GM12878 (cell line): ENCODE measurements around the gene GON7. TPM values are rescaled to one million over a fixed set of nuclear protein-coding genes. Genes with fewer than 3 reads are reported as not detected.

Experiments
- ATAC-seq: fragments of 200-7000 bp; cut with Tn5 transposase; 3 replicates; pipeline ENCODE4 v1.9.1; 2020; ENCODE audit warnings: mild to moderate bottlenecking, moderate library complexity
- BruUV-seq: library from RNA; stranded (reverse); fragments of 400-500 nt; replicated peaks from 2 replicates; lab custom pipeline; 2021; lab: Mats Ljungman, UMichigan
- CTCF ChIA-PET: fragments of 300-600 bp; sonication (Branson Sonifier 250); formaldehyde crosslinking; extraction: SDS; loops from one replicate; lab custom pipeline; 2021; ENCODE audit warnings: inconsistent platforms; lab: Yijun Ruan, JAX
- POLR2A ChIA-PET: fragments of 350-600 bp; formaldehyde crosslinking; extraction: SDS; loops from one replicate; lab custom pipeline; 2021; ENCODE audit warnings: inconsistent platforms; lab: Charles Lee
- RAD21 ChIA-PET: fragments of 300-600 bp; sonication (Branson Sonifier 250); formaldehyde crosslinking; loops from one replicate; lab custom pipeline; 2023; ENCODE audit warnings: antibody characterized with exemption; ENCODE audit not compliant: unreplicated experiment; lab: Charles Lee
- SMC1A ChIA-PET: fragments of 300-600 bp; sonication (Branson Sonifier 250); formaldehyde crosslinking; loops from one replicate; lab custom pipeline; 2023; ENCODE audit not compliant: unreplicated experiment, uncharacterized antibody; lab: Charles Lee
- DNase-seq: peaks from one replicate; pipeline ENCODE4 v3.0.0-alpha.2; 2011; ENCODE audit warnings: low read depth, low spot score
- FAIRE-seq: peaks from 3 replicates; lab custom pipeline; 2011; peaks lifted over from hg19 to GRCh38; lab: Jason Lieb, UNC
- H2AFZ ChIP-seq: 2 replicates; pipeline ENCODE4 v1.6.0; 2011; ENCODE audit warnings: low read depth, low read length, control low read depth; ENCODE audit not compliant: control insufficient read depth
- H3K27ac ChIP-seq: 2 replicates; pipeline ENCODE4 v1.5.1; 2011; ENCODE audit warnings: control low read depth; ENCODE audit not compliant: control insufficient read depth, insufficient read depth
- H3K27me3 ChIP-seq, 2 experiments: replicated peaks in 1 of 2; 2 replicates each; pipeline versions ENCODE4 v1.6.0 to v1.6.1; 2011; ENCODE audit warnings: low read length in 1 of 2; ENCODE audit not compliant: control insufficient read depth in 2 of 2, insufficient read depth in 2 of 2
- H3K36me3 ChIP-seq, 2 experiments: 2 replicates each; pipeline ENCODE4 v1.5.1; 2011; ENCODE audit warnings: low read length in 1 of 2; ENCODE audit not compliant: control insufficient read depth in 2 of 2, insufficient read depth in 2 of 2
- H3K4me1 ChIP-seq: 2 replicates; pipeline ENCODE4 v1.6.1; 2011; ENCODE audit warnings: mild to moderate bottlenecking, low read length, moderate library complexity, mixed read lengths; ENCODE audit not compliant: control insufficient read depth, insufficient read depth
- H3K4me2 ChIP-seq: 2 replicates; pipeline ENCODE4 v1.6.0; 2011; ENCODE audit warnings: control low read depth; ENCODE audit not compliant: control insufficient read depth, insufficient read depth
- H3K4me3 ChIP-seq: fragments of 200-600 bp; sonication (generic); 2 replicates; pipeline ENCODE4 v1.5.1; 2016
- H3K79me2 ChIP-seq: 2 replicates; pipeline ENCODE4 v1.6.0; 2011; ENCODE audit warnings: low read length; ENCODE audit not compliant: control insufficient read depth, insufficient read depth
- H3K9ac ChIP-seq: 2 replicates; pipeline ENCODE4 v1.8.0; 2011; ENCODE audit warnings: low read length, control low read depth, mixed read lengths; ENCODE audit not compliant: control insufficient read depth, insufficient read depth
- H3K9me3 ChIP-seq: replicated peaks from 3 replicates; pipeline ENCODE4 v1.5.1; 2011; ENCODE audit warnings: mild to moderate bottlenecking, low read length; ENCODE audit not compliant: control insufficient read depth, insufficient read depth
- H4K20me1 ChIP-seq: 2 replicates; pipeline ENCODE4 v1.6.0; 2011; ENCODE audit not compliant: control insufficient read depth, insufficient read depth
- HSF1 ChIP-seq: fragments of 150-350 bp; IDR thresholded peaks from 2 replicates; pipeline ENCODE4 v1.6.1; 2014; ENCODE audit warnings: mild to moderate bottlenecking, low read depth, low read length
- PAX8 ChIP-seq: fragments of 450-650 bp; IDR thresholded peaks from 2 replicates; pipeline ENCODE4 v1.6.1; 2017; ENCODE audit warnings: mild to moderate bottlenecking, moderate library complexity
- POLR2AphosphoS5 ChIP-seq: IDR thresholded peaks from 2 replicates; pipeline ENCODE4 v1.6.1; 2011; ENCODE audit warnings: mild to moderate bottlenecking, low read length, inconsistent platforms
- SMARCA5 ChIP-seq: fragments of 450-650 bp; IDR thresholded peaks from 2 replicates; pipeline ENCODE4 v1.6.1; 2017; ENCODE audit warnings: mild to moderate bottlenecking
- TBL1XR1 ChIP-seq: IDR thresholded peaks from 2 replicates; pipeline ENCODE4 v1.6.1; 2012; ENCODE audit warnings: low read depth, low read length, improper control_type of control experiment
- WGBS: methylation state at CpG from one replicate; pipeline ENCODE4 v1.1.6; 2016; ENCODE audit warnings: low lambda C conversion rate; ENCODE audit not compliant: insufficient replicate concordance, insufficient coverage; ENCODE audit errors: missing lambda C conversion rate; 5-methylcytosine and 5-hydroxymethylcytosine counted together
- in situ Hi-C: fragments of 300-500 bp; cut with MboI; formaldehyde crosslinking; loops from 9 replicates; pipeline ENCODE4 v1.14.3; 2018; ENCODE audit warnings: mixed read lengths
- intact Hi-C: fragments of 100-400 bp; cut with micrococcal nuclease; formaldehyde crosslinking; loops from one replicate; pipeline ENCODE4 v1.14.2; 2022; ENCODE audit not compliant: unreplicated experiment
- polyA plus RNA-seq, 11 experiments: library from polyadenylated mRNA; depleted of rRNA in 4 of 11; unstranded in 6 of 11; stranded (reverse) in 5 of 11; fragments of >200 nt; fragmentation: Nextera tagmentation in 4 of 11; fragmentation: Illumina TruSeq in 1 of 11; extraction: Ambion mirVana in 4 of 11; extraction: Trizol in 1 of 11; gene quantifications; 1 replicate in 1 of 11; 2 replicates in 10 of 11; pipeline versions ENCODE4 v1.2.1 to v1.2.3, GENCODE V29; 2011 to 2016; ENCODE audit warnings: inconsistent platforms in 2 of 11, missing spikeins in 2 of 11, low read depth in 1 of 11
- total RNA-seq, 4 experiments: library from RNA; depleted of rRNA in 3 of 4; stranded (reverse); fragments of >200 nt in 3 of 4; fragmentation: Illumina TruSeq in 1 of 4; extraction: Trizol in 1 of 4; gene quantifications; 2 replicates each; pipeline versions ENCODE4 v1.2.1 to v1.2.3, GENCODE V29; 2013 to 2021

GON7 gene
- total and polyA plus RNA-seq, 10 of the 15 experiments (the other 5 are each of a cell fraction or from before 2014, with no cell fraction given): 21.6 to 59.0 (median 33.0) TPM

- TF ChIP-seq TBL1XR1 (no peak), HSF1 (no peak), POLR2AphosphoS5 (no peak)
Measured at GRCh38 chr14:93186956-93187355, 19.9 kb downstream of the GON7 start (continued).

GRCh38 chr14:93186466-93186865, 20.4 kb downstream of the GON7 start:
- WGBS: 41% methylated on average over 6 of the region's 6 CpGs
- Histone ChIP-seq H3K9me3 (no peaks in the 10 kb centered on the region), H3K4me2 (peak overlapping the region; percentile 64), H3K79me2 (peaks cover 29% of the 10 kb centered on the region), H3K36me3 (no peaks in the 10 kb centered on the region; a peak in 1 of 4 replicates), H3K27ac (no peak overlapping the region), H3K9ac (no peak overlapping the region), H3K27me3 (no peaks in the 10 kb centered on the region), H4K20me1 (no peaks in the 10 kb centered on the region), H3K4me1 (peaks cover 9% of the 10 kb centered on the region), H2AFZ (no peak overlapping the region), H3K4me3 (peak overlapping the region; percentile 57)
- ChIA-PET SMC1A (interaction anchor here (0.9 to 2.1 kb wide), 8 partner anchors 9 to 221 kb away, joined by 3 to 16 read pairs (median 4); partner anchors contain the start of genes GON7 and UBR7), POLR2A (interaction anchor here (0.7 to 1.7 kb wide), 7 partner anchors 9 to 73 kb away, joined by 3 to 9 read pairs (median 4); partner anchors contain the start of gene GON7), CTCF (interaction anchor here (0.6 to 5.3 kb wide), 12 partner anchors 10 to 1291 kb away, joined by 3 to 48 read pairs (median 4); partner anchors contain the start of genes GON7 and UBR7), RAD21 (interaction anchor here (1.3 kb wide), 1 partner anchor 20 kb away, joined by 11 read pairs; the partner anchor contains the start of genes GON7 and UBR7)
- intact Hi-C loops (no loop called here), in situ Hi-C loops (no loop called here)
- TF ChIP-seq SMARCA5 (no peak), PAX8 (no peak)
- peak; percentile 78 for FAIRE-seq
- TSS peak; percentile 77 for BruUV-seq
- ATAC-seq: no peak
- no peak for DNase-seq
